Measurements from ENCODE around the gene GSG1L.
"Not testable (repeated sequence)": the region's sequence is repeated elsewhere in the genome, so short reads cannot be mapped to it uniquely, and the experiment has no call there.

The GSG1L gene

GRCh38 chr16:27746076-27746855, 317.2 kb downstream of the GSG1L start:
- DNase-seq = no peak

DNA sequence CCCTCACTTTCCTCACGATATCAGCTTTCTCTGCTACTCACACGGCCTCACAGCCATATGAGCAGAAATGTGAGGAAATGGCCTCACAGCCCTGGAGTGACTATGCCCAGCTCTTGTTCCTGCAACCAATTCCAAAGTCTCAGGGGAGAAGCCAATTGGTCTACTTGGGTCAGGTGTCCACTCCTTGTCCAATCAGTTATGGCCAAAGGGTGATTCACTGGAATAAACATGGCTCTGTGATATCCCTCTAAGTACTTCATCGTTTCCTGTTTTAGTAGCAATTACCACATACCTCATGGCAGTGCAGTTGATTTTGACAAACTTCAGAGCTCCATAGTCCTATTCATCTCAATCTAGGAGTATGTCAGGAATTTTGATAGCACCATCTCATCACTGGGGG, 318.2 kb downstream of the GSG1L start:
- DNase-seq = no peak

- DNase-seq = no peak
Observed at GRCh38 chr16:27743963-27744362, 319.6 kb downstream of the GSG1L start.

GRCh38 chr16:27743001-27743400, 320.5 kb downstream of the GSG1L start:
- not testable (repeated sequence) for DNase-seq

GRCh38 chr16:27742333-27742732, 321.2 kb downstream of the GSG1L start:
- no peak for DNase-seq

DNA sequence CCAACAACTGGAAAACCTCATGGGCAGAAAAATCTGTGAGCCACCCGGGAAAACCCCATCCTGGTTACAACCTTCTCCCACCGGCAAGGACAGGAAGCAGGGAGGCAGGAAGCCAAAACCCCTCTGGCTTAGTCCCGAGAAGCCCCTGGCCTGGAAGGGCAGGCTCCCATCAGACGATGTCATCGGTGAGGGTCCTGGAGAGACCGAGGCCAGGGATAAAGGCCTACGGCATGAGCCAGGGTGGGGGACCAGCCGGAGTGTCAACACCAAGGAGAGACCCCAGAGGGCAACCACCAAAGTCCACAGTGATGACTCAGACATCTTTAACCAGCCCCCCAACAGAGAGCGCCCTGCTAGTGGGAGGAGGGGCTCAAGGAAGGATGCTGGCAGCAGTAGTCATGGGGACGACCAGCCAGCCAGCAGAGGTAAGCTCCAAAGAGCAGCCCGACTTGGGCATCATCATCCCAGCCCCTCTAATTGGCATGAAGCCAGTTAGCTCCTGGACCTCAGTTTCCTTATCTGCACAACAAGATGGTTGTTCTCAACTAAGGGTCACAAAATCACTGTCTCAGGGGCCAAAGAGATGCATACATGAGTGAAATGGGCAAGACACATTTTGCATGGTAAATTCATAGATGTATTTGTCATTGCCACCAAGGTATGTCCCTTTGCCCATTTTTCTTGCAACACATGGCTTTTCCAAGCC, 322.9 kb downstream of the GSG1L start:
- DNase-seq = no peak

GRCh38 chr16:27739606-27740357, 323.7 kb downstream of the GSG1L start:
- no peak for DNase-seq

DNA sequence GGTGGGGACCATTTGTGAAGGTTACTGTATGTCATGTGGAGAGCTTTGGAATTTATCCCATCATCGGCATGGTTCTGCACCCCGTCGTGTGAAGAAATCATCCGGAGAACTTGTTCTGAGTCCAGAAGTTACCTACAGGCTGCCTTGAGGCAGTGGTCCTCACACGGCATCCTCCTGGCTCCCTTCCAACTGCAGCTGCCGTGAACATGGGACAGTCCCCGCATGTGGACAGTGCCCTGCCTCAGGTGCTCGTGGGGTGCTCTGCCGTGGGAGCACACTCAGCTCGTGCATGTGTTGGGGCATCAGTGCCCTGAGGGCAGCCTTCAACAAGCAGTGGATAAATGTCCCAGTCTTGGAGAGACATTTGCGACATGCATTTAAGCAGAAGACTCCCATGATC, 324.9 kb downstream of the GSG1L start:
- no peak for DNase-seq

Data from NCI-H1048 (cell line).